HS-27A (cell line): Measurements from ENCODE around the gene POLR2C.
"Not testable (repeated sequence)": the region's sequence is repeated elsewhere in the genome, so short reads cannot be mapped to it uniquely, and the experiment has no call there.

ENCODE experiments used
- DNase-seq: peaks from one replicate; pipeline ENCODE4 v3.0.0-alpha.2; 2012; ENCODE audit warnings: low read depth, missing footprints

Gene POLR2C

DNA sequence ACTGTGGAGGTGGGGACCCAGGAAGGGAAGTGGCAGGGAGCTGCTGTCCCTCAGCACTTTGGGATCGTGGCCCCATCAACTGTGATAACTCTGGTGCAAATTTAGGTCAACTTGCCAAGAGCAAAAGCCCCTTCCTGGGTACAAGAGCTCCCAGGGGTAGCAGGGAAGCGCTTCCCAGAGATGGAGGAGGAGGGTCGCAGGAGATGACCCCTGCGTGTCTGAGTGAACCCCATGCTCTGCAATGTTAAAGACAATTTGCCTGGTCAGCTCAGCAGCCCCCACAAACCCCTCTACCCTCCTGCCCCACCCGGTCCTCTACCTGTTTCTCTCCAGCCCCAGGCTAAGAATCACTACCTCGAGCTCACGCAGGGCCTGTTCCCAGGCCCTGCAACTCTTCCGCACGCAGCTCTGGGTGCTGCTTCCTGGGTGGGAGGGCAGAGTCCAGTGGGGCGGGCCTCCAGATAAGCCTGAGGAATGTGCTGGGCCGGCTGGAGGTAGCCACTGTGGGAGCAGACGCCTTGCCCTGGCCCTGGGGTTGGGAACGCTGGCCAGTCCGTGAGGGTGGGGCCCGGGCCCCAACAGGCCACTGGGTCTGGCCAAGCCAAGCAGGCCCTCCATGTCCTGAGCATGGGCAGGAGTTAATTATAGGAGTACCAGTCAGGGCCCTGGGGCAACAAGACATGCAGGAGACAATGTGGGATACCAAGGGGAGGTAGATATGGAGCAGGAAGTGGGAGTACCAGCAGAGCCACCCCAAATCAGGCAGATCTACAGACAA is 17.7 kb downstream of the POLR2C start:
- peak; percentile 33 for DNase-seq

DNA sequence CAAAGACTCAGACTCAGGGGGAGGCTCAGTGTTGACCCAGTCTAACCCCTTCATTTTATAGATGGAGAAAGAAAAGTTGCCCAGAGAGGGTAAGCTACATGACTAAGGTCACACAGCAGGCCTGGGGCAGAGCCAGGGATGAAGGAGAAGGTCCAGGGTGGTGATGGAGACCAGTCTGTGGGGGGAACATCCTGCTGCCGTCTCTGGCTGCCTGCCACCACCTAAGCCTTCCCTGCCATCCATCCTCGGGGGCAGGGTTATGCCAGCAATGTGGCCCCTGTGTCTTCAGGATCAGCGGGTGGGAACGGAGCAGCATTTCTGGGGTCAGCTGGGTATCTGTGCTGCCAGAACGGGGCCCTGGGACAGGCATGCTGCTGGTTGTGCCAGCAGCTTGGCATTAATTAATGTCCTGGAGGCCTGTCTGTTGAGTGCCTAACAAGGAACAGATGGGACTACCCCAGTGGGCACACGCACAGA is 18.3 kb downstream of the POLR2C start:
- DNase-seq, result no peak

DNA sequence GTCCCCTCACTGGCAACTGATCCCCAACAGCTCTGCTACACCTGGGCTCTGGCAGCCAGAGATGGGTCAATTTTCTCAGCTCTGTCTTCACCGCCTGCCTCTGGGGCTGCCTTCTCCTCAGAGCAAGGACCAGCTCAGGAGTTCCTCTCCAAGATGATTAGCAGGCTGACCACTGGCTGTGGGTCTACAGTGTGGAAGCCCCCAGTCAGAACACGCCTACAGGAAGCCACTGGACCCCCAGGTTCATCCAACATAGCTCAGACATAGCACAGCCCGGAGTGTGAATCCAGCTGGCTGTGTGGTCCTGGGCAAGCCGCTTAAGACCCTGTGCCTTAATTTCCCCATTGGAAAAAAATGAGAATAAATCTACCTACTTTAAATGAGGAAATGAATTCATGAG is 18.9 kb downstream of the POLR2C start:
- DNase-seq, result no peak

DNA sequence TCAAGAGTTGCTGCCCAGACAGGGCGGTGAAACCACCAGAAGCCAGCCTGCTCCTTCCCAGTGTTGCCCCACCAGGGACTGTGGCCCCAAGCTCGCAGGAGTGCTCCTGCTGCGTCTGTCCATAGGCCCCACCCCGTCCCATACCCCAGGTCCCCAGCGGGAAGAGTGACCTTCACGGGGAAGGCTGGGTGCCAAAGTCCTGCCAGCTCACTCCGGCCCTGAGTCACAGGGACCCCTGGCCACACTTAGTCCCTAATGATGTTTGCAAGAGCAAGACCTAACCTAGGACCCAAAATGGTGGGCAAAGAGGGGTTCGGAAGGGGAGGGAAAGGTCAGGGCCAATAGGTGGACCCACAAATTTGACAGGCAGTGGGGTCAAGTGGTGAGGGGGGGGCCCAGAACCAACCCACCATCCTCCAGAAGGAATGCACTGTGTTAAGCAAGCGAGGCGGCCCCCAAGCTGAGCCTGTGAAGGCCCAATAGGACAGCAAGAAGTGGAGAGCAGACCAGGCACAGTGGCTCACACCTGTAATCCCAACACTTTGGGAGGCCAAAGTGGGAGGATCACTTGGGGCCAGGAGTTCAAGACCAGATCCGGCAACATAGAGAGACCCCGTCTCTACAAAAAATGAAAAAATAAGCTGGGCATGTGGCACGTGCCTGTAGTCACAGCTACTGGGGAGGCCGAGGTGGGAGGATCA is 20.5 kb downstream of the POLR2C start:
- no peak for DNase-seq

DNA sequence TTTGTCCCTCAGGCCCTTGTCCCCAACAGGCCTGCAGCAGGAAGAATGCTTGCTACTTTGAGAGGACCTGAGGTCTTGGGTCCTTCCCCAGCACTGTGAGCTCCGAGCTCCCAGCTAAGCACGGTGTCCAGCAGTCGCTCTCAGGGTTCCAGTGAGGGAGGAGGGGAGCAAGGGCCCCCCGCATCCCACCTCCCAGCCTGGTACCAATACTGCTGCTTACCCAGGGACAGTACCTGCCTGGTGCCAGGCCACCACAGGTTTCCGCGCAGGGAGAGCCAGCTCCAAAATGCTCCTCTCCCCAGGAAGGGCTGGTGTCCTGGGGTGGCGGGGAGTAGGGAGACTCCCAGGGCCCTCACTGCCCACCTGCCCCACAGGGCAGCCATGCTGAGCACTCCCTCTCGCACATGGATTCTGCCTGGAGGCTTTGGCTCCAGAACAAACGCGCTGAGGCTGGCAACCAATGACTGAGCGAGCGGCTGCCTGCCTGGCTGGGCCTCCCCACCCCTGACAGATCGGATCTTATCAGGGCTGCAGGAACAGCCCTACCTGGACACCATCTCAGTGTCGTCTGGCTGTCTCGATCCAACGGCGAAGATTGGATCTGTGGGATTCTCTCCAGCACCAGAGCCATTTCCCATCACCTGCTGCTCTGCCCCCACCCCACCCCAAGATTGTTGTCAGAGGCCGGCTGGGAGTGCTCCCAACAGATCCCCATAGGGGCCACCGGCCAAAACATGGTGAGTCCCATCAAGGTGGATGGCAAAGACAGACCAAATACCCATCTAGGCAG is 21.4 kb downstream of the POLR2C start:
- DNase-seq, result no peak

GRCh38 chr16:57484515-57485005 is 22.1 kb downstream of the POLR2C start:
- DNase-seq, result no peak

DNA sequence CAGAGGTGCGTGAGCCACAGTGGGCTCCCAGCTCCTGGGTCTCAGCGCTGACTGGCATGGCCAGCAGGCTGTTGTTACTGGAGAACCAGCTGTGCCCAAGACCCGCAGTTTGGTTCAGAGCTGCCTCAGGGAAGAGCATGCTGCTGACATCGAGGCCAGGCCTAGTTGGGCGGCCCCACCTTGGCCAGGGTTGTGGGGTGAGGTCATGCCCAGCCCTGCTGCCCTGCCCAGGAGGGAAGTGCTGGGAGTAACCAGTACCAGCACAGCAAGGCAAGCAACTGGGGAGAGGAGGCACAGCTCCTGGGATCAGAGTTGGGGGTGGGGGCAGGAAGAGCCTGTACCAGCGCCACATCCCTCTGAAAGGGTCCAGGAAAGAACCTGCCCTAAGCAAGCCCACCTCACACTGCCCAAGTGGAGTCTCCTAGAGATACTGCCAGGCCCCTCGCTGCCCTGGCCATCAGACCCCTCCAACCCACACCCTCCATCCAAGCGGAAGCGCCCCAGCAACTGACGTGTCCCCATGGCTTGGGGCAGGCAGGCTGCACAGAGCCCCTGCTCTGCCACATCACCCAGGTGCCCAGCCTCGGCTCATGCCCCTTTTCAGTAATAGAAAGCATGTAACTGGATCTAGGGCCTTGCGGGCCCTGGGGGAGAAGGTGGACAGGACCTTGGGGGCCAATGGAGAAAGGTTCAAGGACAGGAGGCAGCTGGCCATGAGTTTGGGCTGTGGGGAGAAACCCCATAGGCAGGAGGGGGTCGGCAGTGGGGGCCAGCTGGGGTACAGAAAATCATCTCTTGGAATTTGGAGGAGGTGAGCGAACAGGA is 22.8 kb downstream of the POLR2C start:
- no peak for DNase-seq

GRCh38 chr16:57485916-57486857 is 23.7 kb downstream of the POLR2C start, which contains the start of gene DOK4:
DOK4 (minus strand) TSS chr16:57486493; CDS start chr16:57479507, 6,986 bp downstream.
- no peak for DNase-seq

- no peak for DNase-seq
Measured at GRCh38 chr16:57486858-57487834, 24.7 kb downstream of the POLR2C start.

DNA sequence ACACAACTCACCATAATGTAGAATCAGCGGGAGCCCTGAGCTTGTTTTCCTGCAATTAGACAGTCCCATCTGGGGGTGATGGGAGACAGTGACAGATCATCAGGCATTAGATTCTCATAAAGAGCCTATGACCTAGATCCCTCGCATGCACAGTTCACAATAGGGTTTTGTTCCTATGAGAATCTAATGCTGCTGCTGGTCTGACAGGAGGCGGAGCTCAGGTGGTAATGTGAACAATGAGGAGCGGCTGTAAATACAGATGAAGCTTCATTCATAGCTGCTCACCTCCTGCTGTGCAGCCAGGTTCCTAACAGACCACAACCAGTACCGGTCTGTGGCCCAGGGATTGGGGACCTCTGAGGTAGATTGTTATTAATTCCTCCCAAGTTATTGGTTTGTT is 26.8 kb downstream of the POLR2C start:
- DNase-seq, result no peak

DNA sequence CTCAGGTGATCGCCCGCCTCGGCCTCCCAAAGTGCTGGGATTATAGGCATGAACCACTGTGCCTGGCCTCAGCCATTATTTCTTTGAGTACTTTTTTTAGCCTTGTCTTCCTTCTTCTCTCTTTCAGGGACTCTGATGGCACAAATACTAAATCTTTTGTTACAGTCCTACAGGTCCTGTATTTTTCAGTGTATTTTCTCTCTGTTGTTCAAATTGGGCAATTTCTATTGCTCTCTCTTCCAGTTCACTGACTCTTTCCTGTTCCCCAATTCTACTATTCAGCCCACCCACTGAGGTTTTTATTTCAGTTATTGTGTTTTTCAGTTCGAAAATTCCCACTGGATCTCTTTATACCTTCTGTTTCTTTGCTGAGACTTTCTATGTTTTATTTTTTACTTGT is 31.3 kb downstream of the POLR2C start:
- no peak for DNase-seq

DNA sequence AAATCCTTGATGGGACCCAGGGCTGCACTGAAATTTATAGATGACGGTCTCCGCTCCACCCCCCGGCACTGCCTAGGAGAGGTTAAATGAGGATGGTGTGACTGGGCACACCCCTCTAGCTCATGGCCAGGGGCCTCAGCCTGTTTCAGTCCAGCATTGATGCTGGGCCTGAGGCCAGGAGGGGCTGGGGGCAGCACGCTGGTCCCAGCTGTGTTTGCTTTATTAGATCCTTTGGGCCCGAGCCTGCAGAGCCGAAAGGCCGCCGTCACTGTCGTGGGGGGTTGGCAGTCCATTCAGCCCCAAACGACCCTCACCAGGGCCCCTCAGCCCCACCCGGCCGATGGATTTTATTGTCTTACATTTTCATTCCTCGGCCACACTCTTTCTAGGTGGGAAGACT is 34.6 kb downstream of the POLR2C start:
- no peak for DNase-seq

DNA sequence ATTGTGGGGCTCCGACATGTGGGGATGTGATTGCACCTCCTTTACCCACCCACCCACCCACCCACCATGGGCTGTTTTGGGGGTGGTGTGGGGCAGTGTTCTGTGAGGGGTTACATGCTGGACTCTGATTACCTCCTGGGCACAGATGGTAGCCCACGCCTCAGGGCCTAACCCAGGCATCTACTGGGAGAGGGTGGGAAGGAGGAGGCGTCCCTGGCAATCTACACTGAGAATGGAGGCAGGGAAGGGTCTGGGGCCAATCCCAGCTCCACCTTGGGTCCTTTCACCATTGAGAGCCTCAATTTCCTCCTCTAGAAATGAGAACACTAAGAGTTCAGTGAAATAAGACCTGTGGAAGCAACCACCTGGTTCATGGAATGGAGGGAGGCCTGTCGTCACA is 35.6 kb downstream of the POLR2C start:
- no peak for DNase-seq

DNA sequence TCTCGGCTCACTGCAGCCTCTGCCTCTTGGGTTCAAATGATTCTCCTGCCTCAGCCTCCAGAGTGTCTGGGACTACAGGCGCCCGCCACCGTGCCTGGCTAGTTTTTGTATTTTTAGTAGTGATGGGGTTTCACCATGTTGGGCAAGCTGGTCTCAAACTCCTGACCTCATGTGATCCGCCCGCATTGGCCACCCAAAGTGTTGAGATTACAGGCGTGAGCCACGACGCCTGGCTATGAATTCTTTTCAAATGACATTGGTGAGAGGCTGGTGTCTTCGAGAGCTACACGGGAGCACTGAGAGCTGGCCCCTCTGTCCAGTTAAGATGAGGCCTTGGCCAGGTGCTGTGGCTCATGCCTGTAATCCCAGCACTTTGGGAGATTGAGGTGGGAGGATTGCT is 37.5 kb downstream of the POLR2C start:
- not testable (repeated sequence) for DNase-seq

- DNase-seq, result no peak
Measured at GRCh38 chr16:57500578-57501111, 38.2 kb downstream of the POLR2C start.

DNA sequence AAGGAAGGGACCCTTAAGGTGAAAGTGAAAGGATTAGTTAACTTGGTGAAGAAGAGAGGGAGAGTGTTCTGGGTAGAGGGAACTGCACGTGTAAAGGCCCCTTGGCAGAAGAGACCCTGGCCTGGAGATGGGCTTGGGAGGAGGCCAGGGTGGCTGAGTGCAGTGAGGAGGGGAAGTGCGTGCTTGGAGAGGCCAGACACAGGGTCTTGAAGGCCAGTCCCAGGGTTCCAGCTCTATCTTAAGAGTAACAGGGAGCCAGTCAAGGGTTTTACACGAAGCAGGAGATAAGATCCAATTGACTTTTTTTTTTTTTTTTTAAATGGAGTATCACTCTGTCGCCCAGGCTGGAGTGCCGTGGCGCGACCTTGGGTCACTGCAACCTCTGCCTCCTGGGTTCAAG is 39.0 kb downstream of the POLR2C start:
- no peak for DNase-seq

DNA sequence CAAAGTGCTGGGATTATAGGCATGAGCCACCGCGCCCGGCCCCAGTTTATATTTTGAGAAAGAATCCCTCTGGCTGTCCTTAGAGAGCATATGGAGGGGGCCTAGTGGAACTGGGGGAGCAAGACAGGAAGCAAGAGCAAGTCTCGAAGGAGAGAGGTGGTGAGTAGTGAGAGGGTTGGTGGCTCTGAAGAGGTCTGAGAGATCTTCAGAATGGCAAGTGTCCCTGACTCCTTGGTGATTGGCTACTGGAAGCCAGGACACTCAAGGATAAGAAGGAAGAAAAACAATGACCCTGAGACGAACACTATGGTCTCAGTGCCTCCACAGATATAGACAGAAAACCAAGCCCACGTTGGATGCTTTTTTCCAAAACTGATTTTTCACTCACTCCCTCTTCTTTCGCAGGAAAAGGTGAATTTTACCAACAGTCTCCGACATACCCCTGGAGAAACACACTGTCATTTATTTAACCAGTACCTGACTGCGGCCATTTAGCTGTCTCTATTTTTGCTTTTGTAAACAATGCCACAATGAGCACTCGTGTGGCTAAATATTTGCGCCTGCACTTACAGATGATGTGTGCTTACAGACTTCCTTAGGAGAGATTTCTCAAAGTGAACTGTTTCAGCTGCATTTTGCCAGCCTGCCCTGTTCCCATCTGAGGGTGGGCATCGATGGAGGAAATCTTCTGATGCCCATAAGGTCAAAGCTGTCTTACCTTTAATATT is 39.7 kb downstream of the POLR2C start:
- no peak for DNase-seq

- no peak for DNase-seq
Measured at GRCh38 chr16:57503366-57503765, 40.9 kb downstream of the POLR2C start.
